GM18519 (cell line): Measurements from ENCODE around the gene ABLIM2.

Experiments
- ATAC-seq: cut with Tn5 transposase; IDR thresholded peaks from one replicate; pipeline ENCODE4 v1.9.1; 2021; ENCODE audit warnings: mild to moderate bottlenecking, moderate library complexity; ENCODE audit not compliant: unreplicated experiment, low FRiP score

ABLIM2 gene

GRCh38 chr4:8053688-8054449 lies 104.7 kb downstream of the ABLIM2 start:
- ATAC-seq = no peak

- no peak for ATAC-seq
Observed at GRCh38 chr4:8052160-8052691, 106.4 kb downstream of the ABLIM2 start.

DNA sequence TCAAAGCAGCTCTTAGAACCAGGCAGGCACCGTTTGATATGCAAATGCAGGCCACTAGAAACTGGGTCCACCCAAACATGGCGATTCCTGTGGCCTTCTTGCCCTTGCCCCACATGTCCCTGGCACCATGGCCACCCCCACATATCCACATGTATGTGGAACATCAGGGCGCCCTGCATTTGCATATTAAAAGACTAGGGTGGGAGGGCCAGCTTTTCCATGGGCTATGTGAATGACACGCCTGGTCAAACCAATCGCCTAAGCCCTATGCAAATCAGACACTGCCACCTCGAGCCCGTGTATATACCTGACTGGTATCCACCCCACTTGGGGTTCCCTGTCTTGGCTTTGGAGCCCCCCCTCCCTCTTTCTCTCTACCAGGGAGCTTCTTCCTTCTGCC lies 107.0 kb downstream of the ABLIM2 start:
- no peak for ATAC-seq

- no peak for ATAC-seq
Observed at GRCh38 chr4:8050555-8051206, 107.9 kb downstream of the ABLIM2 start.

DNA sequence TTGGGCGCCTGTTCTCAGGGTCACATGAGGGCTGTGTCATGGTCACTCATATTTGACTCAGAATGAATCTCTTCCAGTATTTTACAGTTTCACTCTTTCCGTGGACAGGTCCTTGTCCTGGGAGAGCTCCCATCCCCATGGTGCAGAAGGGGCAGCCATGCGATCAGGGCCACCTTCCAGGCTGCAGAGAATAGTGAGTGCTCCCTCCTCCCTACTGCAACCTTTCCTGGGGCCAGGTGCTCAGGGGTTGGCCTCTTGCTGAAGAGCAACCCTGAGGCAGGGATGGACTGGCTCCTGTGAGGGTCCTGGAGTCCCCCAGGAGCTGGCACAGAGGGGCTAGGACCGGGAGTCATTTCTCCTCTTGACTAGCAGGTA lies 108.4 kb downstream of the ABLIM2 start:
- ATAC-seq = no peak

DNA sequence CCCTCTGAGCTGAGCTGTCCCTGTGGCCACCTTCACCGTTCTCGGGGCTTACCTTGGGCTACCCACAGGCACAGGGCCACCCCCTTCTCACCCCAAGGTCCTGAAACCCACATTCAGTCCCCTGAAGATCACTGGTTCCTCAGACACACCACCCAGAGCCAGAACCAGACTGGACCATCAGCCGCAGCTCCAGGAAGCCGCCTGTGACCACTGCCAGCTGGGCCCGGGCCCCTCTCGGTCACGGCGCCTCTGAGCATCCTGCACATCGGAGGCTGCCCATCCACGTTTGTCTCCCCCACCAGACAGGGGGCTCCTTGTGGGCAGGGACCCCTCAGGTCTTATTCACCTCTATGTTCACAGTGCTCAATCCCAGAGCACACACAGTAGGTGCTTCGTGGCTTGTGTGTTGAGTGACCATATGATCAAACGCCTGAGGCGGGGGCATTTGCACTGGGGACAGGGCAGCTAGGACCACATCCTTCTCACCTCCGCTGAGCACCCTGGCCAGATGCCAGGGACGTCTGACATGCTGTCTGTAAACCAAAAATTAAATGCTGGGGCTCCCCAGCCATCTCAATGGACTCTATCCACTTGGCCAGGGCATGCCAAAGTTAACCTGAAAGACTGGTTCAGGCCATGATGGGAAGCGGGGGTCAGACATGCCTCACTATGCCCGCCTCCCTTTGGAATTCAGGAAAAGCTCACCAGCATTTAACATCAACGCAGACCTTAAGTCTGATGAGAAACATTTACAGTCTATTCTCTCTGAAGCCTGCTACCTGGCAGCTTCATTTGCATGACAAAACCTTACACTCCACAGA lies 109.5 kb downstream of the ABLIM2 start:
- no peak for ATAC-seq

DNA sequence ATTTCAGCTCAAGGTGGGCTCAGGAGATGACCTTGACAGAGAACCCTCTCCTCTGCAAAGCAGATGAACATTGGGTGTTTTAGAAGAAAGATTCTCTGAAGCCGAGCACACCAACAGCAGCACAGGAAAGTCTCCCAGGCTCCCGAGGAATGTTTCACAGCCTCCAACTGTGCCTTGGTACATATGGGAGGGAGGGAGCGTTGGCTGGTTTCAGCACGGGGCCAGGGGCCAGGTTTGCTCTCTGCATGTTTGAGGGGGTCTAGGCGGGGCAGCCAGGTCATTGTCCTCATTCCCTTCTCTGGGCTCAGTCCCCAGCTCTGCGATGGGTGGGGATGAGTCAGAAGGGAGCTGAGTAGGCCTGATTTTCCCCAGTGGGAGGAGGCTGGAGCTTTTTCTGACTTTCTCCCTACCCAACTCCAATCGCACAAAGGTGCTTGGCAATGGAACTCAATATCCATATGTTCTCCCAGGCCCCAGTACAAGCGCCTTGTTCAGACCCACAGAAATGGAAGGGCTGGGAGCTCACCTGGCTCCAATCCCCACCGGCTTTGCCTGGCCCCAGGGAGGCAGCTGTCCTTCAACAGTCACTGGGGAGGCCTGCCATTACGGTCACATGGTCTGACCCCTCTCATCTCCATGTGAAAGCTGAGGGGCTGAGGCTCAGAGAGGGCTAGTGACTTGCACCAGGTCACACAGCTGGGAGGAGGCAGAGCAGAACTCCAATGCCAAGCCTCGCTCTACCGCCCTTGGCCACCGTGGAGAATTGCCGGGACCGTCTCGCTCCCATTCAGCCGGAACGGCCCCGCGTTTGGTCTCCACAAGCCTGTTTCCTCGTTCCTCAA lies 110.6 kb downstream of the ABLIM2 start:
- no peak for ATAC-seq

GRCh38 chr4:8046925-8047541 lies 111.6 kb downstream of the ABLIM2 start:
- ATAC-seq = no peak

GRCh38 chr4:8045909-8046308 lies 112.7 kb downstream of the ABLIM2 start:
- ATAC-seq = no peak

- ATAC-seq = no peak
Observed at GRCh38 chr4:8044699-8045098, 113.9 kb downstream of the ABLIM2 start.

GRCh38 chr4:8044244-8044643 lies 114.4 kb downstream of the ABLIM2 start:
- no peak for ATAC-seq

- ATAC-seq = no peak
Observed at GRCh38 chr4:8043596-8043995, 115.0 kb downstream of the ABLIM2 start.

- no peak for ATAC-seq
Observed at GRCh38 chr4:8041868-8042267, 116.7 kb downstream of the ABLIM2 start.

GRCh38 chr4:8041172-8041571 lies 117.4 kb downstream of the ABLIM2 start:
- ATAC-seq = no peak

- no peak for ATAC-seq
Observed at GRCh38 chr4:8040607-8041006, 118.0 kb downstream of the ABLIM2 start.

DNA sequence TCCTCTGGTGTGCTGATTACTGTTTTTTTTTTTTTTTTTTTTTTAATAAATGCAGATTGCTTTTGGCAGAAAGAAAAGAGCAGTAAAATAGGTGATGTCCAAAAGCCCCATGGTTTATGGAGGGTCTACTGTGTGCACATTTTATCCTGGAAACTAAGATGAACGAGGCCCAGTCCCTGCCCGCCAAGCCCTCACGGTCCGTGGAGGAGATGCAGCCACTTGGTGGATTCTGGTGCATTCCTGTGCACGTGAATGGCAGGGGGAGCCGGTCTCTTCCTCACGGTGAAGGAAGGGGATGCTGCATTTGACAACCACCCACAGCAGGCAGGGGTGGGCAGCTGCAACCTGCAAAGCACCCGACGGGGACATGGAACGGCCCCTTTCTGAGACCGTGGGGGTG lies 118.8 kb downstream of the ABLIM2 start:
- ATAC-seq = no peak

GRCh38 chr4:8039290-8039689 lies 119.3 kb downstream of the ABLIM2 start:
- no peak for ATAC-seq

GRCh38 chr4:8038719-8039251 lies 119.8 kb downstream of the ABLIM2 start:
- ATAC-seq = no peak

- ATAC-seq = no peak
Observed at GRCh38 chr4:8038083-8038482, 120.5 kb downstream of the ABLIM2 start.
